Measurements from ENCODE around the gene CARD11.

CARD11 gene

GRCh38 chr7:3065724-3066143, 22.1 kb upstream of the CARD11 start:
- DNase-seq (ENCODE audit: extremely low read depth, low read depth): no peak
- TF ChIP-seq CTCF (IDR thresholded peaks at IDR 0.05; ENCODE audit: low read depth, low read length): peak; percentile 21

GRCh38 chr7:3064067-3064466, 20.4 kb upstream of the CARD11 start:
- no peak for TF ChIP-seq CTCF (IDR thresholded peaks at IDR 0.05; ENCODE audit: low read depth, low read length)
- no peak for DNase-seq (ENCODE audit: extremely low read depth, low read depth)

- no peak for TF ChIP-seq CTCF (IDR thresholded peaks at IDR 0.05; ENCODE audit: low read depth, low read length)
- DNase-seq (ENCODE audit: extremely low read depth, low read depth): no peak
These were observed 19.5 kb upstream of the CARD11 start for GRCh38 chr7:3063016-3063753.

GRCh38 chr7:3057066-3057420, 13.4 kb upstream of the CARD11 start:
- DNase-seq (ENCODE audit: extremely low read depth, low read depth): no peak
- no peak for TF ChIP-seq CTCF (IDR thresholded peaks at IDR 0.05; ENCODE audit: low read depth, low read length)

GRCh38 chr7:3056234-3057065, 12.8 kb upstream of the CARD11 start:
- no peak for DNase-seq (ENCODE audit: extremely low read depth, low read depth)
- TF ChIP-seq CTCF (IDR thresholded peaks at IDR 0.05; ENCODE audit: low read depth, low read length): no peak

GRCh38 chr7:3055626-3056025, 12.0 kb upstream of the CARD11 start:
- no peak for TF ChIP-seq CTCF (IDR thresholded peaks at IDR 0.05; ENCODE audit: low read depth, low read length)

GRCh38 chr7:3042861-3043489, 692 bp downstream of the CARD11 start:
- TF ChIP-seq CTCF (IDR thresholded peaks at IDR 0.05; ENCODE audit: low read depth, low read length): no peak

More at GRCh38 chr7:3055626-3056025, 12.0 kb upstream of the CARD11 start:
- DNase-seq (ENCODE audit: extremely low read depth, low read depth): no peak

More at GRCh38 chr7:3042861-3043489, 692 bp downstream of the CARD11 start:
- DNase-seq (ENCODE audit: extremely low read depth, low read depth): no peak

All from AG09319 (cell line).